Skeletal muscle cell (primary cell): ENCODE data around the gene LHX3.

Experiments
- DNase-seq: peaks from one replicate; pipeline ENCODE4 v3.0.0-alpha.2; 2010; ENCODE audit warnings: low read depth
- H3K4me3 ChIP-seq: 2 replicates; pipeline ENCODE4 v1.5.1; 2011; ENCODE audit warnings: low read depth, mild to moderate bottlenecking, control low read depth, low read length, moderate library complexity

LHX3 gene

GRCh38 chr9:136211441-136212344, 6.8 kb upstream of the LHX3 start:
- DNase-seq = no peak
- H3K4me3 ChIP-seq = no peak overlapping the region

GRCh38 chr9:136211006-136211405, 6.1 kb upstream of the LHX3 start:
- no peak for DNase-seq
- H3K4me3 ChIP-seq = no peak overlapping the region

GRCh38 chr9:136210276-136210675, 5.3 kb upstream of the LHX3 start:
- no peak overlapping the region for H3K4me3 ChIP-seq
- DNase-seq = no peak

GRCh38 chr9:136209786-136210185, 4.9 kb upstream of the LHX3 start:
- DNase-seq = no peak
- no peak overlapping the region for H3K4me3 ChIP-seq

- H3K4me3 ChIP-seq = no peak overlapping the region
- DNase-seq = no peak
These were observed 4.3 kb upstream of the LHX3 start for GRCh38 chr9:136209232-136209631.

GRCh38 chr9:136208675-136209074, 3.7 kb upstream of the LHX3 start:
- no peak overlapping the region for H3K4me3 ChIP-seq

GRCh38 chr9:136207616-136208015, 2.7 kb upstream of the LHX3 start:
- no peak for DNase-seq

More at GRCh38 chr9:136208675-136209074, 3.7 kb upstream of the LHX3 start:
- DNase-seq = no peak

GRCh38 chr9:136206602-136207275, 1.8 kb upstream of the LHX3 start:
- no peak for DNase-seq

More at GRCh38 chr9:136207616-136208015, 2.7 kb upstream of the LHX3 start:
- no peak overlapping the region for H3K4me3 ChIP-seq

GRCh38 chr9:136205707-136205992, 722 bp upstream of the LHX3 start:
- DNase-seq = no peak
- H3K4me3 ChIP-seq = no peak overlapping the region

More at GRCh38 chr9:136206602-136207275, 1.8 kb upstream of the LHX3 start:
- no peak overlapping the region for H3K4me3 ChIP-seq

GRCh38 chr9:136204145-136204805, 653 bp downstream of the LHX3 start:
- H3K4me3 ChIP-seq = no peak overlapping the region
- no peak for DNase-seq

- H3K4me3 ChIP-seq = no peak overlapping the region
- no peak for DNase-seq
These were observed 1.4 kb downstream of the LHX3 start for GRCh38 chr9:136203408-136204144.

GRCh38 chr9:136202454-136203407, 2.2 kb downstream of the LHX3 start:
- H3K4me3 ChIP-seq = no peak overlapping the region
- no peak for DNase-seq

GRCh38 chr9:136201609-136202453, 3.1 kb downstream of the LHX3 start:
- no peak for DNase-seq
- no peak overlapping the region for H3K4me3 ChIP-seq

GRCh38 chr9:136201174-136201573, 3.8 kb downstream of the LHX3 start:
- DNase-seq = no peak
- no peak overlapping the region for H3K4me3 ChIP-seq

- DNase-seq = no peak
- H3K4me3 ChIP-seq = no peak overlapping the region
These were observed 4.5 kb downstream of the LHX3 start for GRCh38 chr9:136200424-136200823.

- no peak for DNase-seq
- H3K4me3 ChIP-seq = no peak overlapping the region
These were observed 5.3 kb downstream of the LHX3 start for GRCh38 chr9:136199391-136200288.

GRCh38 chr9:136198605-136199083, 6.3 kb downstream of the LHX3 start:
- no peak for DNase-seq
- no peak overlapping the region for H3K4me3 ChIP-seq
